DOHH2 (cell line): Measurements from ENCODE around the gene SLC1A4.

ENCODE experiments used
- CTCF ChIP-seq: fragments of 200-600 bp; sonication (generic); IDR thresholded peaks from one replicate; pipeline ENCODE4 v1.5.1; 2014; ENCODE audit warnings: antibody characterized with exemption, mild to moderate bottlenecking, low read depth, low read length; ENCODE audit not compliant: poor library complexity, severe bottlenecking
- EZH2phosphoT487 ChIP-seq: fragments of 200-600 bp; sonication (generic); IDR thresholded peaks from 2 replicates; pipeline ENCODE4 v1.6.1; 2017; ENCODE audit warnings: borderline replicate concordance, mild to moderate bottlenecking, antibody characterized with exemption, low read length, moderate library complexity, mixed read lengths

- TF ChIP-seq CTCF (no peak), EZH2phosphoT487 (no peak)
Measured at GRCh38 chr2:65013776-65014175, 24.6 kb downstream of the SLC1A4 start.
